ENCODE results near the gene PRKCB.

Gene PRKCB

GRCh38 chr16:24037335-24037734 lies 201.6 kb downstream of the PRKCB start:
- H3K4me3 ChIP-seq: no peak overlapping the region
- H3K4me1 ChIP-seq: peaks cover 32% of the 10 kb centered on the region
- H3K36me3 ChIP-seq: no peaks in the 10 kb centered on the region; the same call in 1 of the 2 replicates
- H3K27me3 ChIP-seq: no peaks in the 10 kb centered on the region
- H3K27ac ChIP-seq: no peak overlapping the region
- 0 out of 2 replicates have a peak overlapping the region, but pooled peaks have one; percentile 9 for H3K9ac ChIP-seq
- no peaks in the 10 kb centered on the region for H3K9me3 ChIP-seq
- no peak for TF ChIP-seq Cebpa-rat (IDR thresholded peaks at IDR 0.05)
- H3K4me2 ChIP-seq: peak overlapping the region; percentile 31
- H4K20me1 ChIP-seq: no peaks in the 10 kb centered on the region

- Histone ChIP-seq H3K4me2 (no peak overlapping the region), H3K4me3 (no peak overlapping the region), H3K9ac (no peak overlapping the region), H3K36me3 (no peaks in the 10 kb centered on the region), H3K27me3 (no peaks in the 10 kb centered on the region), H4K20me1 (no peaks in the 10 kb centered on the region), H3K9me3 (no peaks in the 10 kb centered on the region), H3K4me1 (peaks cover 15% of the 10 kb centered on the region), H3K27ac (no peak overlapping the region)
- TF ChIP-seq Cebpa-rat (IDR thresholded peaks at IDR 0.05): no peak
Measured at GRCh38 chr16:24041834-24042631, 206.2 kb downstream of the PRKCB start.

GRCh38 chr16:24044467-24044866 lies 208.7 kb downstream of the PRKCB start:
- H4K20me1 ChIP-seq: no peaks in the 10 kb centered on the region
- H3K9ac ChIP-seq: no peak overlapping the region
- H3K36me3 ChIP-seq: no peaks in the 10 kb centered on the region
- H3K27me3 ChIP-seq: no peaks in the 10 kb centered on the region
- H3K27ac ChIP-seq: no peak overlapping the region
- no peaks in the 10 kb centered on the region for H3K9me3 ChIP-seq
- H3K4me1 ChIP-seq: peaks cover 8% of the 10 kb centered on the region
- H3K4me2 ChIP-seq: no peak overlapping the region
- no peak for TF ChIP-seq Cebpa-rat (IDR thresholded peaks at IDR 0.05)
- no peak overlapping the region for H3K4me3 ChIP-seq

- Histone ChIP-seq H3K9ac (no peak overlapping the region), H3K4me2 (no peak overlapping the region), H3K4me3 (no peak overlapping the region), H3K9me3 (no peaks in the 10 kb centered on the region), H3K27me3 (no peaks in the 10 kb centered on the region), H4K20me1 (no peaks in the 10 kb centered on the region), H3K27ac (no peak overlapping the region), H3K36me3 (no peaks in the 10 kb centered on the region), H3K4me1 (peaks cover 8% of the 10 kb centered on the region)
- no peak for TF ChIP-seq Cebpa-rat (IDR thresholded peaks at IDR 0.05)
Measured at GRCh38 chr16:24045641-24046040, 209.9 kb downstream of the PRKCB start.

GRCh38 chr16:24046442-24046841 lies 210.7 kb downstream of the PRKCB start:
- H3K9me3 ChIP-seq: no peaks in the 10 kb centered on the region
- H3K9ac ChIP-seq: no peak overlapping the region
- no peaks in the 10 kb centered on the region for H3K27me3 ChIP-seq
- no peaks in the 10 kb centered on the region for H4K20me1 ChIP-seq
- no peak overlapping the region for H3K4me2 ChIP-seq
- H3K27ac ChIP-seq: no peak overlapping the region
- no peak for TF ChIP-seq Cebpa-rat (IDR thresholded peaks at IDR 0.05)
- no peak overlapping the region for H3K4me3 ChIP-seq
- no peaks in the 10 kb centered on the region for H3K36me3 ChIP-seq
- H3K4me1 ChIP-seq: peaks cover 8% of the 10 kb centered on the region

- TF ChIP-seq Cebpa-rat (IDR thresholded peaks at IDR 0.05): no peak
- Histone ChIP-seq H3K4me1 (peaks cover 8% of the 10 kb centered on the region), H4K20me1 (no peaks in the 10 kb centered on the region)
Measured at GRCh38 chr16:24049113-24049512, 213.3 kb downstream of the PRKCB start.

GRCh38 chr16:24051125-24051524 lies 215.3 kb downstream of the PRKCB start:
- Histone ChIP-seq H3K9ac (no peak overlapping the region), H3K4me3 (no peak overlapping the region), H3K27me3 (no peaks in the 10 kb centered on the region), H4K20me1 (no peaks in the 10 kb centered on the region), H3K36me3 (no peaks in the 10 kb centered on the region), H3K9me3 (no peaks in the 10 kb centered on the region), H3K4me2 (no peak overlapping the region), H3K4me1 (peaks cover 3% of the 10 kb centered on the region), H3K27ac (no peak overlapping the region)
- TF ChIP-seq Cebpa-rat (IDR thresholded peaks at IDR 0.05): no peak

More at GRCh38 chr16:24049113-24049512, 213.3 kb downstream of the PRKCB start:
- Histone ChIP-seq H3K27me3 (no peaks in the 10 kb centered on the region), H3K4me3 (no peak overlapping the region), H3K36me3 (no peaks in the 10 kb centered on the region), H3K9me3 (no peaks in the 10 kb centered on the region), H3K9ac (no peak overlapping the region), H3K4me2 (no peak overlapping the region), H3K27ac (no peak overlapping the region)

GRCh38 chr16:24052329-24053098 lies 216.7 kb downstream of the PRKCB start:
- Histone ChIP-seq H3K27me3 (no peaks in the 10 kb centered on the region), H4K20me1 (no peaks in the 10 kb centered on the region), H3K9ac (no peak overlapping the region), H3K27ac (no peak overlapping the region), H3K4me1 (no peaks in the 10 kb centered on the region), H3K9me3 (no peaks in the 10 kb centered on the region), H3K4me3 (no peak overlapping the region), H3K36me3 (no peaks in the 10 kb centered on the region), H3K4me2 (no peak overlapping the region)
- no peak for TF ChIP-seq Cebpa-rat (IDR thresholded peaks at IDR 0.05)

GRCh38 chr16:24053099-24053946 lies 217.5 kb downstream of the PRKCB start:
- Histone ChIP-seq H4K20me1 (no peaks in the 10 kb centered on the region), H3K36me3 (no peaks in the 10 kb centered on the region), H3K9me3 (no peaks in the 10 kb centered on the region), H3K27ac (no peak overlapping the region), H3K4me1 (no peaks in the 10 kb centered on the region), H3K4me2 (no peak overlapping the region), H3K4me3 (no peak overlapping the region), H3K27me3 (no peaks in the 10 kb centered on the region), H3K9ac (no peak overlapping the region)
- no peak for TF ChIP-seq Cebpa-rat (IDR thresholded peaks at IDR 0.05)

Measured in BLaER1 (cell line).